Glutamatergic neuron (in vitro differentiated cells): Measurements from ENCODE around the gene HECTD1. TPM values are rescaled to one million over a fixed set of nuclear protein-coding genes. Genes with fewer than 3 reads are reported as not detected.

Experiments used
- DNase-seq: peaks from one replicate; pipeline ENCODE4 v3.0.0; 2022
- H3K27ac Mint-ChIP-seq: one replicate; pipeline ENCODE4 v1.8.0; 2020; ENCODE audit warnings: mild to moderate bottlenecking, mixed read lengths, inconsistent platforms; ENCODE audit not compliant: unreplicated experiment
- H3K27me3 Mint-ChIP-seq: one replicate; pipeline ENCODE4 v1.8.0; 2020; ENCODE audit warnings: mild to moderate bottlenecking, moderate library complexity, mixed read lengths, inconsistent platforms; ENCODE audit not compliant: unreplicated experiment
- H3K36me3 Mint-ChIP-seq: one replicate; pipeline ENCODE4 v1.8.0; 2020; ENCODE audit warnings: mild to moderate bottlenecking, mixed read lengths, inconsistent platforms; ENCODE audit not compliant: unreplicated experiment
- H3K4me1 Mint-ChIP-seq: one replicate; pipeline ENCODE4 v1.8.0; 2020; ENCODE audit warnings: mild to moderate bottlenecking, low read depth, mixed read lengths, inconsistent platforms; ENCODE audit not compliant: unreplicated experiment
- H3K4me3 Mint-ChIP-seq: one replicate; pipeline ENCODE4 v1.8.0; 2020; ENCODE audit warnings: mild to moderate bottlenecking, mixed read lengths, inconsistent platforms; ENCODE audit not compliant: unreplicated experiment
- H3K9me3 Mint-ChIP-seq: one replicate; pipeline ENCODE4 v1.8.0; 2020; ENCODE audit warnings: mild to moderate bottlenecking, moderate library complexity, mixed read lengths, inconsistent platforms; ENCODE audit not compliant: unreplicated experiment
- CTCF ChIP-seq: fragments of 200-600 bp; sonication (generic); IDR thresholded peaks from one replicate; pipeline ENCODE4 v1.5.0; 2021; ENCODE audit not compliant: partially characterized antibody, unreplicated experiment
- total RNA-seq: library from RNA; stranded (reverse); fragmentation: NEBNext Ultra II Directional; extraction: Animal tissue kit (Norgen Biotek cat#: 25700); gene quantifications from one replicate; pipeline ENCODE4 v1.2.1, GENCODE V29; 2021; ENCODE audit not compliant: unreplicated experiment

HECTD1 gene
- total RNA-seq, 1 donor from 2014 or later, result 165 TPM

- H3K4me1 Mint-ChIP-seq, result no peaks in the 10 kb centered on the region
- H3K9me3 Mint-ChIP-seq, result no peaks in the 10 kb centered on the region
- no peak for TF ChIP-seq CTCF
- H3K27ac Mint-ChIP-seq, result no peak overlapping the region
- H3K36me3 Mint-ChIP-seq, result no peaks in the 10 kb centered on the region
- H3K27me3 Mint-ChIP-seq, result no peaks in the 10 kb centered on the region
- no peak overlapping the region for H3K4me3 Mint-ChIP-seq
- DNase-seq, result no peak
Measured at GRCh38 chr14:31154956-31155355, 52.6 kb downstream of the HECTD1 start.

- Mint-ChIP-seq H3K27ac (no peak overlapping the region), H3K9me3 (peaks cover 2% of the 10 kb centered on the region), H3K36me3 (no peaks in the 10 kb centered on the region), H3K4me3 (no peak overlapping the region), H3K27me3 (peaks cover 4% of the 10 kb centered on the region), H3K4me1 (no peaks in the 10 kb centered on the region)
- no peak for TF ChIP-seq CTCF
- DNase-seq, result no peak
Measured at GRCh38 chr14:31142455-31143087, 65.0 kb downstream of the HECTD1 start.

GRCh38 chr14:31139301-31139847 is 68.2 kb downstream of the HECTD1 start:
- DNase-seq, result no peak
- H3K27ac Mint-ChIP-seq, result no peak overlapping the region
- H3K4me1 Mint-ChIP-seq, result no peaks in the 10 kb centered on the region
- no peak overlapping the region for H3K4me3 Mint-ChIP-seq
- peaks cover 2% of the 10 kb centered on the region for H3K27me3 Mint-ChIP-seq
- H3K36me3 Mint-ChIP-seq, result no peaks in the 10 kb centered on the region
- TF ChIP-seq CTCF, result no peak
- peaks cover 2% of the 10 kb centered on the region for H3K9me3 Mint-ChIP-seq

- peaks cover 2% of the 10 kb centered on the region for H3K9me3 Mint-ChIP-seq
Measured at GRCh38 chr14:31138301-31138700, 69.3 kb downstream of the HECTD1 start.

More at GRCh38 chr14:31138301-31138700, 69.3 kb downstream of the HECTD1 start:
- H3K36me3 Mint-ChIP-seq, result no peaks in the 10 kb centered on the region
- no peak overlapping the region for H3K4me3 Mint-ChIP-seq
- TF ChIP-seq CTCF, result no peak
- H3K27me3 Mint-ChIP-seq, result peaks cover 2% of the 10 kb centered on the region
- no peaks in the 10 kb centered on the region for H3K4me1 Mint-ChIP-seq
- no peak for DNase-seq
- no peak overlapping the region for H3K27ac Mint-ChIP-seq
